HTERT RPE-1 (cell line): ENCODE data around the gene RNF169.
"Not testable (repeated sequence)": the region's sequence is repeated elsewhere in the genome, so short reads cannot be mapped to it uniquely, and the experiment has no call there.

Source experiments
- in situ Hi-C: fragments of 300-500 bp; cut with MboI; formaldehyde crosslinking; loops from 4 replicates; pipeline ENCODE4 v1.14.3; 2020; ENCODE audit warnings: low sequenced_read_pairs

Gene RNF169

GRCh38 chr11:74820763-74821162, 72.1 kb downstream of the RNF169 start:
- in situ Hi-C loops: no loop called here

- in situ Hi-C loops: no loop called here
Measured at GRCh38 chr11:74822170-74822569, 73.5 kb downstream of the RNF169 start.

GRCh38 chr11:74824285-74824982, 75.8 kb downstream of the RNF169 start:
- in situ Hi-C loops: no loop called here

- in situ Hi-C loops: not testable (repeated sequence)
Measured at GRCh38 chr11:74825596-74825995, 76.9 kb downstream of the RNF169 start.

GRCh38 chr11:74826901-74827300, 78.3 kb downstream of the RNF169 start:
- in situ Hi-C loops: no loop called here

GRCh38 chr11:74837191-74837590, 88.5 kb downstream of the RNF169 start:
- in situ Hi-C loops: no loop called here

GRCh38 chr11:74838188-74838587, 89.5 kb downstream of the RNF169 start:
- in situ Hi-C loops: no loop called here

GRCh38 chr11:74839446-74839845, 90.8 kb downstream of the RNF169 start:
- in situ Hi-C loops: no loop called here

- in situ Hi-C loops: no loop called here
Measured at GRCh38 chr11:74839971-74840370, 91.3 kb downstream of the RNF169 start.

GRCh38 chr11:74840486-74840885, 91.8 kb downstream of the RNF169 start:
- in situ Hi-C loops: no loop called here

GRCh38 chr11:74842967-74843366, 94.3 kb downstream of the RNF169 start:
- in situ Hi-C loops: no loop called here

- in situ Hi-C loops: no loop called here
Measured at GRCh38 chr11:74844072-74844471, 95.4 kb downstream of the RNF169 start.

GRCh38 chr11:74844865-74845264, 96.2 kb downstream of the RNF169 start:
- in situ Hi-C loops: no loop called here

GRCh38 chr11:74845978-74846517, 97.4 kb downstream of the RNF169 start:
- in situ Hi-C loops: no loop called here

GRCh38 chr11:74846770-74847169, 98.1 kb downstream of the RNF169 start:
- in situ Hi-C loops: no loop called here

GRCh38 chr11:74847395-74847794, 98.7 kb downstream of the RNF169 start:
- in situ Hi-C loops: no loop called here

- in situ Hi-C loops: no loop called here
Measured at GRCh38 chr11:74847895-74848294, 99.2 kb downstream of the RNF169 start.

- in situ Hi-C loops: no loop called here
Measured at GRCh38 chr11:74849525-74850391, 101.1 kb downstream of the RNF169 start.

GRCh38 chr11:74853223-74853622, 104.6 kb downstream of the RNF169 start:
- in situ Hi-C loops: no loop called here

GRCh38 chr11:74860743-74861142, 112.1 kb downstream of the RNF169 start:
- in situ Hi-C loops: no loop called here

- in situ Hi-C loops: no loop called here
Measured at GRCh38 chr11:74863410-74863809, 114.8 kb downstream of the RNF169 start.

- in situ Hi-C loops: no loop called here
Measured at GRCh38 chr11:74866557-74866956, 117.9 kb downstream of the RNF169 start.
